WERI-Rb-1 (cell line): ENCODE measurements around the gene CDHR3.

ENCODE experiments used
- DNase-seq: peaks from one replicate; pipeline ENCODE4 v3.0.0-alpha.2; 2020
- H3K27ac ChIP-seq: fragments of 250-450 bp; sonication (Bioruptor Pico); 2 replicates; pipeline ENCODE4 v1.5.1; 2020; ENCODE audit warnings: mild to moderate bottlenecking, moderate library complexity
- H3K27me3 ChIP-seq: fragments of 250-450 bp; sonication (Bioruptor Pico); 2 replicates; pipeline ENCODE4 v1.5.1; 2021; ENCODE audit warnings: mild to moderate bottlenecking, low read depth, moderate library complexity; ENCODE audit not compliant: insufficient read depth, severe bottlenecking
- H3K36me3 ChIP-seq: fragments of 250-450 bp; sonication (Bioruptor Pico); 2 replicates; pipeline ENCODE4 v1.5.1; 2020; ENCODE audit warnings: mild to moderate bottlenecking, moderate library complexity
- H3K4me3 ChIP-seq: 2 replicates; pipeline ENCODE4 v1.5.1; 2011; ENCODE audit warnings: low read depth, mild to moderate bottlenecking, control low read depth, low read length
- H3K9me3 ChIP-seq: fragments of 250-450 bp; sonication (Bioruptor Pico); 2 replicates; pipeline ENCODE4 v1.5.1; 2021; ENCODE audit warnings: mild to moderate bottlenecking, moderate library complexity; ENCODE audit not compliant: severe bottlenecking
- CTCF ChIP-seq: IDR thresholded peaks from 2 replicates; pipeline ENCODE4 v1.5.1; 2011; ENCODE audit warnings: low read depth, mild to moderate bottlenecking, control low read depth, inconsistent platforms, low read length

Gene CDHR3

GRCh38 chr7:106012935-106013439 lies 49.9 kb downstream of the CDHR3 start:
- Histone ChIP-seq H3K27me3 (no peaks in the 10 kb centered on the region), H3K4me3 (no peak overlapping the region), H3K9me3 (peaks cover 2% of the 10 kb centered on the region), H3K36me3 (no peaks in the 10 kb centered on the region), H3K27ac (no peak overlapping the region)
- no peak for DNase-seq
- no peak for TF ChIP-seq CTCF

DNA sequence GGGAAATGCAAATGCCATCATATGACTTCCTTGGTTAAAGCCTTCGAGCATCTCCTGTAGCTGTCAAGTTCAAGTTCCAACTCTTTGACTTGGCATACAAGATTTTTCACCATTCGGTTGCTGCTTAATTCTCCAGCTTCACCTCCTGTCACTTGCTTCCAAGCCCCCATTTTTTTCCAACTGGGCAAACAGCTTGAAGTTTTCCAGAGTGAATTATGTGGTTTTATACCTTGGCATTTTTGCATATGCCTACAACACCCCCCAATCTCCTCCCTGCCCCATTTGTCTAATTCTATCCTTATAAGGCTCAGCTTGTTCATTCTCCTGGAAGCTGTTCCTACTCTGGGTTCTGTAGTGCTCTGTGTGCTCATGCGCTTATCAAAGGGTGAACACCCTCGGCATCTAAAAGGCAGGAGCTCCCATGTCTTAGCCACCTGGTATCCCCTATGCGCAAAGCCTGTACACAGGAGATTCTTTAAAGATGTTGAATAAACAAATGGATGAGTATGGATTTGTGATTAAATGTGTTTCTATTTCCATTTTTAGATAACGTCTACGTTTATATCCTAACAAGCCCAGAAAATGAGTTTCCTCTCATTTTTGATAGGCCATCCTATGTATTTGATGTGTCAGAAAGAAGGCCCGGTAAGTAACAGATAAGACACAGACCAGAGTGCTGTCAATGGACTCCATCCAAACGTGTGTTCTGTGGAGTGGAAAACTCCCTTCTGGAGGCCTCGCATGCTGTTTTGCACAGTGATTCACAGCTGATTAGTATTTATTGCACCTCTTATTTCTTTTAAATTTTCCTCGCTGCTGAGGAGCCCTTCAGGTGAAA lies 52.5 kb downstream of the CDHR3 start:
- H3K27ac ChIP-seq: no peak overlapping the region
- DNase-seq: no peak

GRCh38 chr7:106016331-106016730 lies 53.3 kb downstream of the CDHR3 start:
- no peak for TF ChIP-seq CTCF
- Histone ChIP-seq H3K36me3 (no peaks in the 10 kb centered on the region), H3K9me3 (no peaks in the 10 kb centered on the region), H3K27ac (no peak overlapping the region), H3K27me3 (no peaks in the 10 kb centered on the region), H3K4me3 (no peak overlapping the region)
- DNase-seq: no peak

More for the DNA sequence above, 52.5 kb downstream of the CDHR3 start:
- TF ChIP-seq CTCF: no peak
- Histone ChIP-seq H3K9me3 (no peaks in the 10 kb centered on the region), H3K27me3 (no peaks in the 10 kb centered on the region), H3K36me3 (no peaks in the 10 kb centered on the region), H3K4me3 (no peak overlapping the region)

DNA sequence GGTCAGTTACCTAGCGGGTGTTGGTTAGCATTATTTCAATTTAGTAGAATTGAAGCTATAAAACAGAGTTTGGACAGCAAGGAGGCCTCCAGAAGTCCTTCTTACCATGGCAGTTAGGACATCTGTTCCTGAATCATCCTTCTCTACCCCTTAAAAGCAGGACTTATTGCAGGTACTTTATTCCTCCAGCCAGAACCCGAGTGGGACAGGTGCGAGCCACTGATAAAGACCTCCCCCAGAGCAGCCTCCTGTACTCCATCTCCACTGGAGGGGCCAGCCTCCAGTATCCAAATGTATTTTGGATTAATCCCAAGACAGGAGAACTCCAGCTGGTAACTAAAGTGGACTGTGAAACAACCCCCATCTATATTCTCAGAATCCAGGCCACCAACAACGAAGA lies 54.6 kb downstream of the CDHR3 start:
- no peak for DNase-seq
- no peaks in the 10 kb centered on the region for H3K9me3 ChIP-seq
- no peaks in the 10 kb centered on the region for H3K27me3 ChIP-seq
- no peak for TF ChIP-seq CTCF
- H3K4me3 ChIP-seq: no peak overlapping the region
- H3K27ac ChIP-seq: no peak overlapping the region
- H3K36me3 ChIP-seq: no peaks in the 10 kb centered on the region

DNA sequence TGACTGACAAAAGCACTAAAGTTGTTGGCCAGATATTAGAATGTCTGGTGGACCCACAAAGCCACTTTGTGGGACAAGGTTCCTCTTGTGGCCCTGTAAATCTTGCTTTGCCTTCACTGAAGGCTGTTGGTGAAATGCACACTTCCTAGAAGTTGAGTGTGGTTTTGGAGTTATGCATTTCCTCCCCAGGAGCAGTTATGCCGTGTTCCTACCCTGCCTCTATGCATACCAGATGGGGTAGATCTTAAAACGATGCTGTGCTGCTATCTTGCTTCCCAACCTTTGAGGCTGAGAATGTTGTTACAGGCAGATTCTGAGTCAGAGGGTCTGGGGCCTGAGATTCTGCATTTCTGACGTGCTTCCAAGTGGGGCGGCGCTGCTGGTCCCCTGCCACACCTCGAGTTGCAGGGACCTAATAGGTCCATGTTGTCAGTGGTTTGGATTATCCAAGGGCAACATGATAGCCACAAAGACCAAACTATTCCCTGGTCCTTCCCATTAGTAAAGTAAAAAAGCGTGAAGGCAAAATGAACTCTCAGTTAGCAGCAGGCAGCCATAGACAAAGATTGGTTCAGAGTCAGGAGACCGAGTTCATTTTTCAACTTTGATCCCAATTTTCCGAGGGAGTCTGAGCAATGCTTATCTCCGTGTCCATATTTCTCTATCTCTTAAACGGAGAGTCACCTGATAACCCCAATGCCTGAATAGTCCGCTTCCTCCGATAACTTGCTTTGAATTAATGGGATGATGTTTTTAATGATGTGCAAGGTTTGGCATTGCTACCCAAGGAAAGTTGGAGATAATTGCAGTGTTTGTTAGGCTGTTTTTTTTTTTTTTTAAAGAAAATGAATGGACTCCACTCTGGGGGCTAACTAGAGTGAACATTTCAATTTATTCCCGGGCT lies 55.8 kb downstream of the CDHR3 start:
- no peaks in the 10 kb centered on the region for H3K36me3 ChIP-seq
- no peak for TF ChIP-seq CTCF
- no peak for DNase-seq
- H3K27me3 ChIP-seq: no peaks in the 10 kb centered on the region
- no peak overlapping the region for H3K4me3 ChIP-seq
- H3K27ac ChIP-seq: no peak overlapping the region
- H3K9me3 ChIP-seq: no peaks in the 10 kb centered on the region
